HG02623 (cell line): ENCODE measurements around the gene WDR73.
"Not testable (repeated sequence)": the region's sequence is repeated elsewhere in the genome, so short reads cannot be mapped to it uniquely, and the experiment has no call there.

Experiments
- ATAC-seq: cut with Tn5 transposase; IDR thresholded peaks from one replicate; pipeline ENCODE4 v1.9.1; 2021; ENCODE audit warnings: moderate library complexity; ENCODE audit not compliant: unreplicated experiment

WDR73 gene

GRCh38 chr15:84653910-84654688 lies at the start of gene WDR73:
Gene WDR73 (minus strand): TSS chr15:84654283. CDS start chr15:84654274, 9 bp downstream.
- ATAC-seq, result peak; percentile 78

GRCh38 chr15:84703808-84704207 lies 49.7 kb upstream of the WDR73 start:
- ATAC-seq, result no peak

GRCh38 chr15:84702961-84703482 lies 48.9 kb upstream of the WDR73 start:
- no peak for ATAC-seq

GRCh38 chr15:84699538-84700191 lies 45.6 kb upstream of the WDR73 start:
- no peak for ATAC-seq

- no peak for ATAC-seq
Observed at GRCh38 chr15:84697236-84697990, 43.3 kb upstream of the WDR73 start.

GRCh38 chr15:84696757-84697156 lies 42.7 kb upstream of the WDR73 start:
- no peak for ATAC-seq

- no peak for ATAC-seq
Observed at GRCh38 chr15:84690342-84690741, 36.3 kb upstream of the WDR73 start.

- no peak for ATAC-seq
Observed at GRCh38 chr15:84689858-84690257, 35.8 kb upstream of the WDR73 start.

- ATAC-seq, result not testable (repeated sequence)
Observed at GRCh38 chr15:84686446-84686845, 32.4 kb upstream of the WDR73 start.

- no peak for ATAC-seq
Observed at GRCh38 chr15:84685304-84685703, 31.2 kb upstream of the WDR73 start.

- no peak for ATAC-seq
Observed at GRCh38 chr15:84684092-84684491, 30.0 kb upstream of the WDR73 start.

GRCh38 chr15:84681831-84682230 lies 27.7 kb upstream of the WDR73 start:
- ATAC-seq, result no peak

GRCh38 chr15:84671211-84671610 lies 17.1 kb upstream of the WDR73 start:
- ATAC-seq, result no peak

- no peak for ATAC-seq
Observed at GRCh38 chr15:84669726-84670125, 15.6 kb upstream of the WDR73 start.

- ATAC-seq, result no peak
Observed at GRCh38 chr15:84668221-84668982, 14.3 kb upstream of the WDR73 start.

- ATAC-seq, result no peak
Observed at GRCh38 chr15:84666373-84666772, 12.3 kb upstream of the WDR73 start.

GRCh38 chr15:84661001-84661400 lies 6.9 kb upstream of the WDR73 start:
- no peak for ATAC-seq

GRCh38 chr15:84659904-84660781 lies 6.1 kb upstream of the WDR73 start:
- no peak for ATAC-seq

- ATAC-seq, result no peak
Observed at GRCh38 chr15:84658788-84659411, 4.8 kb upstream of the WDR73 start.
